GM19328 (cell line): ENCODE data around the gene EXTL1.

Experiments
- ATAC-seq: cut with Tn5 transposase; IDR thresholded peaks from one replicate; pipeline ENCODE4 v1.9.1; 2021; ENCODE audit warnings: mild to moderate bottlenecking, moderate library complexity; ENCODE audit not compliant: unreplicated experiment

Gene EXTL1

GRCh38 chr1:26066857-26067256, 45.3 kb downstream of the EXTL1 start:
- ATAC-seq, result no peak

- no peak for ATAC-seq
Measured at GRCh38 chr1:26067432-26067911, 45.9 kb downstream of the EXTL1 start, which contains the start of gene TRIM63. TSS of gene TRIM63 (minus strand) at chr1:26067630. CDS start at chr1:26067494, 136 bp downstream.

GRCh38 chr1:26069941-26070295, 48.3 kb downstream of the EXTL1 start:
- no peak for ATAC-seq

- ATAC-seq, result no peak
Measured at GRCh38 chr1:26070296-26070962, 48.9 kb downstream of the EXTL1 start.

- no peak for ATAC-seq
Measured at GRCh38 chr1:26070963-26071342, 49.4 kb downstream of the EXTL1 start.

- no peak for ATAC-seq
Measured at GRCh38 chr1:26072305-26072704, 50.7 kb downstream of the EXTL1 start.

GRCh38 chr1:26075421-26076144, 54.0 kb downstream of the EXTL1 start:
- ATAC-seq, result no peak

- no peak for ATAC-seq
Measured at GRCh38 chr1:26077524-26077923, 55.9 kb downstream of the EXTL1 start.

- ATAC-seq, result no peak
Measured at GRCh38 chr1:26078286-26079177, 57.0 kb downstream of the EXTL1 start.

GRCh38 chr1:26079178-26079563, 57.6 kb downstream of the EXTL1 start:
- ATAC-seq, result no peak

GRCh38 chr1:26079960-26080814, 58.6 kb downstream of the EXTL1 start:
- ATAC-seq, result no peak

GRCh38 chr1:26081267-26082019, 59.9 kb downstream of the EXTL1 start:
- ATAC-seq, result no peak

- no peak for ATAC-seq
Measured at GRCh38 chr1:26082020-26082350, 60.4 kb downstream of the EXTL1 start.

- ATAC-seq, result no peak
Measured at GRCh38 chr1:26083208-26083607, 61.6 kb downstream of the EXTL1 start.

GRCh38 chr1:26084091-26084561, 62.6 kb downstream of the EXTL1 start:
- ATAC-seq, result no peak

- ATAC-seq, result no peak
Measured at GRCh38 chr1:26084844-26085243, 63.3 kb downstream of the EXTL1 start.
